Bronchial epithelial cell (primary cell): Measurements from ENCODE around the gene PKHD1. TPM values are rescaled to one million over a fixed set of nuclear protein-coding genes. Genes with fewer than 3 reads are reported as not detected.
A peak's percentile ranks its signal among the peaks of the same experiment; 100 is the strongest.

Experiments used
- DNase-seq: peaks from one replicate; pipeline ENCODE4 v3.0.0-alpha.2; 2010; ENCODE audit warnings: low read depth
- FAIRE-seq: peaks from 2 replicates; lab custom pipeline; 2011; peaks lifted over from hg19 to GRCh38; lab: Jason Lieb, UNC
- H3K27me3 ChIP-seq: 2 replicates; pipeline ENCODE4 v1.5.1; 2011; ENCODE audit warnings: low read length; ENCODE audit not compliant: control insufficient read depth, insufficient read depth
- H3K36me3 ChIP-seq: 2 replicates; pipeline ENCODE4 v1.5.1; 2011; ENCODE audit warnings: low read length; ENCODE audit not compliant: control insufficient read depth, insufficient read depth
- H3K4me3 ChIP-seq: 2 replicates; pipeline ENCODE4 v1.5.1; 2011; ENCODE audit warnings: mild to moderate bottlenecking, low read depth, low read length, control low read depth
- total RNA-seq: library from RNA; depleted of rRNA; stranded (reverse); fragments of >200 nt; gene quantifications from 2 replicates; pipeline ENCODE4 v1.2.1, GENCODE V29; 2014
- TF ChIP-seq, protein P1 (sequence below): IDR thresholded peaks from 2 replicates; pipeline ENCODE4 v1.5.1; 2011; ENCODE audit warnings: mild to moderate bottlenecking, moderate library complexity, low read length, control low read depth, inconsistent platforms; ENCODE audit not compliant: insufficient read depth, severe bottlenecking

The PKHD1 gene
- total RNA-seq, 1 donor from 2014 or later: not detected

- DNase-seq (peak; percentile 44), FAIRE-seq (no peak)
- Histone ChIP-seq H3K4me3 (no peak overlapping the region), H3K27me3 (no peaks in the 10 kb centered on the region), H3K36me3 (no peaks in the 10 kb centered on the region)
- TF ChIP-seq, protein P1, sequence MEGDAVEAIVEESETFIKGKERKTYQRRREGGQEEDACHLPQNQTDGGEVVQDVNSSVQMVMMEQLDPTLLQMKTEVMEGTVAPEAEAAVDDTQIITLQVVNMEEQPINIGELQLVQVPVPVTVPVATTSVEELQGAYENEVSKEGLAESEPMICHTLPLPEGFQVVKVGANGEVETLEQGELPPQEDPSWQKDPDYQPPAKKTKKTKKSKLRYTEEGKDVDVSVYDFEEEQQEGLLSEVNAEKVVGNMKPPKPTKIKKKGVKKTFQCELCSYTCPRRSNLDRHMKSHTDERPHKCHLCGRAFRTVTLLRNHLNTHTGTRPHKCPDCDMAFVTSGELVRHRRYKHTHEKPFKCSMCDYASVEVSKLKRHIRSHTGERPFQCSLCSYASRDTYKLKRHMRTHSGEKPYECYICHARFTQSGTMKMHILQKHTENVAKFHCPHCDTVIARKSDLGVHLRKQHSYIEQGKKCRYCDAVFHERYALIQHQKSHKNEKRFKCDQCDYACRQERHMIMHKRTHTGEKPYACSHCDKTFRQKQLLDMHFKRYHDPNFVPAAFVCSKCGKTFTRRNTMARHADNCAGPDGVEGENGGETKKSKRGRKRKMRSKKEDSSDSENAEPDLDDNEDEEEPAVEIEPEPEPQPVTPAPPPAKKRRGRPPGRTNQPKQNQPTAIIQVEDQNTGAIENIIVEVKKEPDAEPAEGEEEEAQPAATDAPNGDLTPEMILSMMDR: no peak
These were observed 256.7 kb downstream of the PKHD1 start for GRCh38 chr6:51830666-51831065.

GRCh38 chr6:51827580-51827979, 259.8 kb downstream of the PKHD1 start:
- TF ChIP-seq, protein P1: no peak
- FAIRE-seq (no peak), DNase-seq (no peak)

GRCh38 chr6:51824940-51825339, 262.5 kb downstream of the PKHD1 start:
- DNase-seq (no peak), FAIRE-seq (no peak)
- TF ChIP-seq, protein P1: no peak
- H3K36me3 ChIP-seq: no peaks in the 10 kb centered on the region
- H3K27me3 ChIP-seq: no peaks in the 10 kb centered on the region
- no peak overlapping the region for H3K4me3 ChIP-seq

More at GRCh38 chr6:51827580-51827979, 259.8 kb downstream of the PKHD1 start:
- Histone ChIP-seq H3K27me3 (no peaks in the 10 kb centered on the region), H3K36me3 (no peaks in the 10 kb centered on the region), H3K4me3 (no peak overlapping the region)

DNA sequence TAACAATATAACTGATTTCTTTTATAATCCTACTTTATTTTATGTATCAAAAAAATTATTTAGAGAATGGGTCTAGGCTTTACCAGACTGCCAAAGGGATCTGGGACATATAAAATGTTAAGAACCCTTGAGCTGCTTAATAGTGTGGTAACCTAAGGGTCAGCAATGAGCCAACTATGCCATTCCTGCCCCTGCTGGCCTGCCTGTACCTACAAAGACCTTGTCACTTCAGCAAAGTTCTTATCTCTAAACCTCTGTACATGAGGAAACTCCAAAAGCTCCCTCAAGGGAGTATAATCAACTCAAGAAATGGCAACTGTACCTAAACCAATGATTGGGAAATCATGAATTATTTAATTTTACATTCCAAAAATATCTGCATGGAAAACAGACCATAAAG, 266.9 kb downstream of the PKHD1 start:
- DNase-seq (no peak), FAIRE-seq (no peak)
- H3K27me3 ChIP-seq: no peaks in the 10 kb centered on the region
- H3K36me3 ChIP-seq: no peaks in the 10 kb centered on the region
- H3K4me3 ChIP-seq: no peak overlapping the region
- TF ChIP-seq, protein P1: no peak

- FAIRE-seq: no peak
- Histone ChIP-seq H3K4me3 (no peak overlapping the region), H3K27me3 (no peaks in the 10 kb centered on the region), H3K36me3 (no peaks in the 10 kb centered on the region)
- TF ChIP-seq, protein P1: no peak
- no peak for DNase-seq
These were observed 268.8 kb downstream of the PKHD1 start for GRCh38 chr6:51818520-51819022.

DNA sequence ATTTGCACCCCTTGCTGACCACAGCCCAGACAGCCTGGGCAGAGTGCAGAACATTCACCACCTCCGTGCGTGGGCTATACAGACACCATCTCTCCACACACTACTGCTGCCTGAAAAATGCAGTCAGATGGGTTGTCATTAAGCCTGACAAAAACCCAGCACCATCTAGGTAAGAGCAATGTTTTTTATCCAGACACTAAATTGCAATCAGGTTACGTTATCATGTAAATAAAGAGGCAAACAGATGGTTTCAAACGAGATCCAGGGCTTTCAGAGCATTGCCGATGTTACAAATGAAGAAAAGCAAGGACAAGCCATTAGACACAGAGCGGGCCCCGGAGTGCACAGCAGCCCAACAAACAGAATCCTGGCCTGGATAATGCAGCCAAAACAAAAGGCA, 269.6 kb downstream of the PKHD1 start:
- H3K4me3 ChIP-seq: no peak overlapping the region

More for the DNA sequence above, 269.6 kb downstream of the PKHD1 start:
- no peak for FAIRE-seq
- H3K36me3 ChIP-seq: no peaks in the 10 kb centered on the region
- H3K27me3 ChIP-seq: no peaks in the 10 kb centered on the region
- TF ChIP-seq, protein P1: no peak
- no peak for DNase-seq
